Medulla oblongata (tissue), 1 donor: ENCODE results near the gene PPP2R2B.

ENCODE experiments used
- DNase-seq: peaks from one replicate; pipeline ENCODE4 v3.0.0-alpha.2; 2015; ENCODE audit errors: extremely low spot score

PPP2R2B gene

GRCh38 chr5:146703899-146704298, 174.7 kb downstream of the PPP2R2B start:
- DNase-seq: no peak

DNA sequence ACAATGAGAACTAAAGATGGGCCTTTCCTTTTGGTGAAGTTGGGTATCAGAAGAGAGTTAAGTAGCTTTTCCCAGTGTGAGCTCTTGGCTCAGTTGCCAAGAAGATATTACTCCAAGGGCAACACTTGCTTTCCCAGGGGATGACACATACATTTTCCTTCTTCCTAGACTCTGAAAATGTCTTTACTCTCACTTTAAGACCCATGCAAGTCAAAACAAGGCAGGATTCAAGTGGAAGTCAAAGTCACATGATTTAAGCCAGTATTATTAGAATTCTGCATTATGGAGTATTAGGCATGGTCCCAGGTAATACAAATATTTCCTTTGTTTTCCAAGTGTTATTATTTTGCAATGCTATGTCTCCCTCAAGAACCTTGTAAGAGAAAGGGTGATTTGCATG, 175.1 kb downstream of the PPP2R2B start:
- no peak for DNase-seq

GRCh38 chr5:146699664-146700418, 178.7 kb downstream of the PPP2R2B start:
- DNase-seq: peak; percentile 55

DNA sequence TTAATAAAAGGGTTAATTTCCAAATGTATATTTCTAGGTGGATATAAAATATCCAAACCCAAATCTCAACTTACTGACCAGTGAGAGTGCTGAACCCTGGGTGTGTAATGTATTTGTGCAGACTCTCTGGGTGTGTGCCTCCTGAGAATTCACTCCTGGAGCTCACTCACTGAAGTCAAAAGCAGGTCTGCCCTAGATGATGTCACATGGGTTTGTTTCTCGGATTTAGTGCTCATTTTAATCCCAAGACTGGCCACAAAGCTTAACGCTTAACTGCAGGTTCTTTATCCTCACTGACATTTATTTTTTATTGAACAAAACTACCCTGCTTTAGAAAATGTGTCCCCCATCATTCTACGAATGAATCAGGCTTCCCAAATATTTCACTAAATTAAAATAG, 179.4 kb downstream of the PPP2R2B start:
- DNase-seq: no peak

DNA sequence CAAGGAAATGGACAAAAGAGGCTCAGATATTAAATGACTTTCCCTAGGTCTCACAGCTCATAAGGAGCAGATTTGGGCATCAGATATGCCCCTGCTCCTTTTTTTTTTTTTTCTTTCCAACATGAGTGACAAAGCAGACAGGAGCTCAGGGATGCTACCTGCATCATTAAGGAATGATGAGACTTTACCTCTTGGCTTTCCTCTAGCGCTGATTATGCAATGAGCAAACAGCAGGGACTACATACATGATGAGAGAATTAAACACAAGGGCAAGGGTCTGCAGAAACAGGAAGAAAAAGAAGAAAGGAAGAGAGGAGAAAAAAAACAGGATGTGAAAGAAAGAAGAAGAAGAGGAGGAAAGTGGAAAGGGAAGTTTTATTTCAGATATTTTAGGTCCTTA, 179.9 kb downstream of the PPP2R2B start:
- DNase-seq: no peak

DNA sequence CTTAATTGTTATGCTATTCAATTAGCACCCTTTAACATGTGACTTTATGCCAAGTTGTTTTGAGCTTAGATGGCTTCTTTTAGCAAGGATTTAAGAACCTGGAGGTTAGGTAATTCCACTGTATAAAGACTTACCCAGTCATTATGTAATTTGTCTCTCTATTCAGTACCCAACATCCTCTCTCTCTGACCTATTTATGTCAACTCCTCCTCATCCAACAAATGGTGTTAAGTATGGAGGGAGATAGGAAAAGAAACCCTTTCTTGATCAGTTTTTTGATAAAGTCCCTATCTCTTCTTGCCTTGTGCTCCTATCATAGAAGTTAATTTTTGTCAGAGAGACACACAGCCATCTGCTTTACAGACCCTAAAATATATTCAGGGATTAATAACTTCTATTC, 181.3 kb downstream of the PPP2R2B start:
- DNase-seq: no peak

GRCh38 chr5:146695646-146696045, 182.9 kb downstream of the PPP2R2B start:
- no peak for DNase-seq

- no peak for DNase-seq
These were observed 187.6 kb downstream of the PPP2R2B start for GRCh38 chr5:146690880-146691355.

DNA sequence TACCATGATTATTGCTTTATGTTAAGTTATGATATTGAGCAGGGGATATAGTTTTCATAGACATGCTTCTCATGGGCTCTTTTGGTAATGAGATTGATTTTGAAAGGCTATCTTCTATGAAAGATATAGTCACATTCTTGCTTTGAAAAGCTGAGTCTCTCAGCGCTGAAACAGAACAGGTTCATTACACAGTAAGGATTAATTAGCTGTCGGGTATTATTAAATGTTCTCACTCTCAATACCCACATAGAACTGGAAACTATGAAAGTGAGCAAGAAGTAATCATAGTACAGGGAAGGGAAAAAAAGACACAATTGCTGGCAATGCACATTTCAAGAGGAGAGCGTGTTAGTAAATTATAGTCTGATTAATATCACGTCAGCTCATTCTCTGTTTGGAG, 190.9 kb downstream of the PPP2R2B start:
- no peak for DNase-seq

- no peak for DNase-seq
These were observed 194.7 kb downstream of the PPP2R2B start for GRCh38 chr5:146683861-146684260.

- no peak for DNase-seq
These were observed 195.5 kb downstream of the PPP2R2B start for GRCh38 chr5:146682899-146683532.

DNA sequence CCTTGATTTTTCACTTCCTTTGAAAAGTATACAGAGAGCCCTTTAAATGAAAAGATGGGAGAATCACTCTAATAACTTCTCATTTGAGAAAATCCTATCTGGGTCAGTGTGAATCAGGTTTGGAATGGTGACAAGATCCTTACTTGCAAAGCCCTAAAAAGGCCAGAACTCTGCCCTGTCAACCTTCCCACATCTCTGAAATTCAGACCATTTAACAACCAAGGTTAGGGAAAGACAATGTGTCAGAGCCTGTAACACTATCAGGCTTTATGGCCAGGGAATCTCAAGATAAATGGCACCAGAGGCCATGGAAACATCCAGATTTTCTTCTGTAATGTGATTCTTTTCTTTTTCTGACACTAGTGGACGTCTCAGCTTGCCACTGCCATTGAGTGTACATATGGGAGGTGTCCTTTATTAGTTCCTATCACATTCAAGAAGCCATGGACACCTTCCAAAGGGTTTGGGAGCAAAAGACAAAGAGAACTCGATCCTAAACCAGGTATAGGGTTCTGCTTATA, 196.9 kb downstream of the PPP2R2B start:
- DNase-seq: no peak

GRCh38 chr5:146680846-146681584, 197.5 kb downstream of the PPP2R2B start:
- no peak for DNase-seq

GRCh38 chr5:146675636-146676035, 202.9 kb downstream of the PPP2R2B start:
- peak; percentile 33 for DNase-seq

- no peak for DNase-seq
These were observed 205.7 kb downstream of the PPP2R2B start for GRCh38 chr5:146672866-146673265.

DNA sequence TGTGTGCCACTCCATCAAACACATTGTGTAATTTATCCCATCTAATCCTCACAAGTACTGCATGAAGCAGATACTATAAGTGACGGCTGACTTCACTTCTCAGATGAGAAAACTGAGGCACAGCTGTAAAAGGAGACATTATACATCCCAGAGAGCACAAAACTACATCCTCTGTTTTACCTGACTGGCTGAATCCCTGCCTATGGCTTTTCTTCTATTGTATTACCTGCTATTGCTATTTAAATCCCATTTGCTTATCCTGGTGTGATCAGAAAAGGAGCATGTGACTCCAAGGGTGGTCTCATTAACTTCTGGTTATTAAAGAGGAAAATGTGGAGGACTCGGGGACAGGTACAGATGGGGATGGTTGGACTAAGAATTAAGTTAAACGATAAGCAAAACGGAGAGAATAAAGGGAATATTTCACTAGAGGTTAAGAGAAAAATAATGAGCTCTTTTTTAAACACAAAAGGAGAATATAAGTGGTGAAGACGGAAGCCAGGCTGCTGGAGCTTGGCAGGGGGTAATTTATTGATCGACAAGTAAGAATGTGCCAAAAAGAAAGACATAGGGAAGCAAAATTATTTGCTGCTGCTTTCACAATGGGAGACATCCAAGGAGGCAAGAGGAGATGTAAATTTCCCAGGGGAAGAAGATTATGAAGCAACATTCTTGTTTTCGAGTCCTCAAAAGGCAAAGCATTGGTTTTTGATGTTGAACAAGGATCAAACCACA, 206.8 kb downstream of the PPP2R2B start:
- no peak for DNase-seq

DNA sequence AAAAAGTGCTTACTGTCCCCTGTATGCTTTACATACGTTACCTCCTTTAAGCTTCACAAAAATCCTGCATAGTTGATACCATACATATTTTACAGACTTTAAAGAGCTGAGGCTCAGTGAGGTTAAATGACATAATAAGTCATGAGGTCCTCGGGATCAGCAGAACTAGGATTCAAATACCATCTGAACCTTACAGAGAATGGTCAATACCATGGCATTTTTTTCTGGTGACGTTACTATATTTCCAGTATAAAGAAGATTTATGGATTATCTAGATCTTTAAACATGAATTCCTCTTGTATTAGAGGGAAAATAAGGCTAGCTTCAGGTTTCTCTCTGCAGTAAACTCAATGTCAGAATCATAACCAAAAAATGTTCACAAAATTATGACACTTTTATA, 208.9 kb downstream of the PPP2R2B start:
- no peak for DNase-seq

- DNase-seq: peak; percentile 59
These were observed 210.8 kb downstream of the PPP2R2B start for GRCh38 chr5:146667633-146668272.

- no peak for DNase-seq
These were observed 216.3 kb downstream of the PPP2R2B start for GRCh38 chr5:146662229-146662628.

GRCh38 chr5:146660376-146660960, 218.1 kb downstream of the PPP2R2B start:
- DNase-seq: no peak

DNA sequence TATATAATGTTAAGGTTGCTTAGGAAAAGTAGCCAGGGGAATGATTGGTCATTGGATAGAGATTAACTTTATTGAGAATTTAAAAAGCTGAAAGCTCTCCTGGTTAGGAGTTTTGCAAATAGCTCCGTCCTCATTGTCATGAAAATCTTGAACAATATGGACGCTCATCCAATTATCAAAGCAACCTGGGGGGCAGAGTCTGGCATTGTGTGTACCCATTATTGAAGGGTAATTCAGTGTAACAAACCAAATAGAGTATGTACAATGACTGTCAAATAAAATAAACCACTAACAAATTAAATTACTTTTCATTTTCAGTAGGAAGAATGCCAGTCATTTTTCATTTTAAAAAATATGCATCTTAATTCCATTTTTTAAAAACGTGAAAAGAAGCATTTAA, 218.6 kb downstream of the PPP2R2B start:
- no peak for DNase-seq
